Upper lobe of left lung (tissue), 6 donors: ENCODE data around the gene KIF5B. TPM values are rescaled to one million over a fixed set of nuclear protein-coding genes. Genes with fewer than 3 reads are reported as not detected.

Experiments used
- ATAC-seq, 2 donors: fragments of 200-7000 bp; cut with Tn5 transposase; one replicate each; pipeline ENCODE4 v1.9.1; 2022; ENCODE audit warnings: mild to moderate bottlenecking in 2 of 2, moderate library complexity in 2 of 2; ENCODE audit not compliant: low FRiP score in 2 of 2
- DNase-seq, 2 donors: peaks; one replicate each; pipeline ENCODE4 v3.0.0-alpha.2; 2019 to 2020
- H3K27ac ChIP-seq, 4 donors: fragments of 200-600 bp; sonication (generic); one replicate each; pipeline ENCODE4 v1.5.1; 2016 to 2019
- H3K27me3 ChIP-seq, 4 donors: fragments of 200-600 bp; sonication (generic); one replicate each; pipeline ENCODE4 v1.5.1; 2017 to 2019
- H3K36me3 ChIP-seq, 4 donors: fragments of 200-600 bp; sonication (generic); one replicate each; pipeline ENCODE4 v1.5.1; 2016 to 2019
- H3K4me1 ChIP-seq, 4 donors: fragments of 200-600 bp; sonication (generic); one replicate each; pipeline ENCODE4 v1.5.1; 2018 to 2019
- H3K4me3 ChIP-seq, 4 donors: fragments of 200-600 bp; sonication (generic); one replicate each; pipeline ENCODE4 v1.5.1; 2017 to 2019; ENCODE audit warnings: mild to moderate bottlenecking in 2 of 4, moderate library complexity in 1 of 4
- H3K9me3 ChIP-seq, 4 donors: fragments of 200-600 bp; sonication (generic); one replicate each; pipeline ENCODE4 v1.5.1; 2018 to 2019
- EP300 ChIP-seq, 4 donors: sonication (generic); formaldehyde crosslinking; IDR thresholded peaks; one replicate each; pipeline ENCODE4 v1.5.1; 2017; ENCODE audit warnings: antibody characterized with exemption in 4 of 4, control low read depth in 2 of 4
- POLR2A ChIP-seq, 4 donors: fragments of 450-650 bp; IDR thresholded peaks; one replicate each; pipeline ENCODE4 v1.5.1; 2016 to 2017; ENCODE audit warnings: antibody characterized with exemption in 4 of 4, mild to moderate bottlenecking in 2 of 4
- POLR2AphosphoS5 ChIP-seq, 2 donors: sonication (generic); formaldehyde crosslinking; IDR thresholded peaks; one replicate each; pipeline ENCODE4 v1.5.1; 2017; ENCODE audit warnings: antibody characterized with exemption in 2 of 2
- WGBS, 2 donors: methylation state at CpG; one replicate each; pipeline ENCODE4 v1.1.5; 2017 to 2018; 5-methylcytosine and 5-hydroxymethylcytosine counted together
- small RNA-seq, 4 donors: library from RNA; depleted of rRNA; stranded (forward); fragments of <200 nt; gene quantifications; one replicate each; pipeline ENCODE3, GENCODE V24; 2016
- total RNA-seq, 6 donors: library from RNA; depleted of rRNA in 4 of 6; stranded (reverse); fragments of >200 nt in 4 of 6; gene quantifications; one replicate each; pipeline versions ENCODE4 v1.1.0 to v1.2.1, GENCODE V29; 2016 to 2021
- TF ChIP-seq, protein P1 (sequence below), 6 experiments: fragments of 450-650 bp in 4 of 6; fragments of 200-600 bp in 2 of 6; sonication (generic) in 2 of 6; IDR thresholded peaks; one replicate each; pipeline ENCODE4 v1.5.1; 2016 to 2019; ENCODE audit warnings: antibody characterized with exemption in 6 of 6
- donor health status: DM: no; HTN: no; CAD: no; lungs with moderate emphysema.
- donor health status: DM: no; HTN: yes; CAD: no; lungs with severe emphysema.

KIF5B gene
- total RNA-seq, 6 donors from 2014 or later, result 59.7 to 170 (median 86.5) TPM

DNA sequence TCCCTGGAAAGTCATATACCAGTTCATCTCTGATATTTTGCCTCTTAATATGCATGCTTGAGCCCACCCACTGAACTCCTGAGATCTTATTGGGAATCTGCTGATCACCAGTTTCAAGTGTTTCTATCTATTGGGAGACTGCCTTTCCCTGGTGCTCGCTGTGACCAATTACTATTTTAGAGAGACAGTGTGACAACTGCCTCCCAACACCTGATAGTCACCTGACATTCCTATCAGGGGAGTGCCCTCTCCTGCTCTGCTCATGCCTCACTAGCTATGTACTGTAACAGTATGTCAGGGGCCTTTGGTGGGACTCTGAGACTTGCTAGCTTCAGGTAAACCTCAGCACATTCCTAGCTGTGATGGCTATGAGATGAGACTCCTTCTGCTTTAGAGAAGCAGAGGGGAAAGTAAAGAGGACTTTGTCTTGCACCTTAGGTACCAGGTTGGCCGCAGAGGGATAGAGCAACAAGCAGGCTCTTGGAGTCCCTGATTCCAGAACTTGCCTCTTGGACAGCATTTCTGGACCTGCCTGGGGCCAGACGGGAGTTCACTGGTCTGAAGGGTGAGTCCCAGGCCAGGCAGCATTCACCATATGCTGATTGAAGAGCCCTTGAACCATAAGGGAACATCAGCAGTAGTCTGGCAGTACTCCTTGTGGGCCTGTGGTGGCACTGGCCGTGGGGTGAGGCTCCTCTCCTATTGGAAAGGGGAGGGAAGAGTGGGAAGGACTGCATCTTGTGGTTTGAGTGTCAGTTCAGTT lies 93.2 kb downstream of the KIF5B start:
- Histone ChIP-seq H3K27me3 (no peaks in the 10 kb centered on the region), H3K4me1 (peaks cover 41 to 60% (median 49%) of the 10 kb centered on the region in 4 donors), H3K4me3 (no peak overlapping the region), H3K27ac (peak overlapping the region; percentile 26 to 70 (median 38)), H3K9me3 (no peaks in the 10 kb centered on the region), H3K36me3 (no peaks in the 10 kb centered on the region)
- TF ChIP-seq POLR2A (IDR thresholded peaks at IDR 0.05) (no peak), EP300 (IDR thresholded peaks at IDR 0.05) (no peak), POLR2AphosphoS5 (IDR thresholded peaks at IDR 0.05) (no peak)
- TF ChIP-seq, protein P1, sequence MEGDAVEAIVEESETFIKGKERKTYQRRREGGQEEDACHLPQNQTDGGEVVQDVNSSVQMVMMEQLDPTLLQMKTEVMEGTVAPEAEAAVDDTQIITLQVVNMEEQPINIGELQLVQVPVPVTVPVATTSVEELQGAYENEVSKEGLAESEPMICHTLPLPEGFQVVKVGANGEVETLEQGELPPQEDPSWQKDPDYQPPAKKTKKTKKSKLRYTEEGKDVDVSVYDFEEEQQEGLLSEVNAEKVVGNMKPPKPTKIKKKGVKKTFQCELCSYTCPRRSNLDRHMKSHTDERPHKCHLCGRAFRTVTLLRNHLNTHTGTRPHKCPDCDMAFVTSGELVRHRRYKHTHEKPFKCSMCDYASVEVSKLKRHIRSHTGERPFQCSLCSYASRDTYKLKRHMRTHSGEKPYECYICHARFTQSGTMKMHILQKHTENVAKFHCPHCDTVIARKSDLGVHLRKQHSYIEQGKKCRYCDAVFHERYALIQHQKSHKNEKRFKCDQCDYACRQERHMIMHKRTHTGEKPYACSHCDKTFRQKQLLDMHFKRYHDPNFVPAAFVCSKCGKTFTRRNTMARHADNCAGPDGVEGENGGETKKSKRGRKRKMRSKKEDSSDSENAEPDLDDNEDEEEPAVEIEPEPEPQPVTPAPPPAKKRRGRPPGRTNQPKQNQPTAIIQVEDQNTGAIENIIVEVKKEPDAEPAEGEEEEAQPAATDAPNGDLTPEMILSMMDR (IDR thresholded peaks at IDR 0.05), result no peak
- 79 to 83% methylated on average over 4 of the region's 4 CpGs for WGBS, 2 donors
- ATAC-seq (peak; percentile 5 to 76), DNase-seq (peak in 1 of 2 donors; percentile 36)

DNA sequence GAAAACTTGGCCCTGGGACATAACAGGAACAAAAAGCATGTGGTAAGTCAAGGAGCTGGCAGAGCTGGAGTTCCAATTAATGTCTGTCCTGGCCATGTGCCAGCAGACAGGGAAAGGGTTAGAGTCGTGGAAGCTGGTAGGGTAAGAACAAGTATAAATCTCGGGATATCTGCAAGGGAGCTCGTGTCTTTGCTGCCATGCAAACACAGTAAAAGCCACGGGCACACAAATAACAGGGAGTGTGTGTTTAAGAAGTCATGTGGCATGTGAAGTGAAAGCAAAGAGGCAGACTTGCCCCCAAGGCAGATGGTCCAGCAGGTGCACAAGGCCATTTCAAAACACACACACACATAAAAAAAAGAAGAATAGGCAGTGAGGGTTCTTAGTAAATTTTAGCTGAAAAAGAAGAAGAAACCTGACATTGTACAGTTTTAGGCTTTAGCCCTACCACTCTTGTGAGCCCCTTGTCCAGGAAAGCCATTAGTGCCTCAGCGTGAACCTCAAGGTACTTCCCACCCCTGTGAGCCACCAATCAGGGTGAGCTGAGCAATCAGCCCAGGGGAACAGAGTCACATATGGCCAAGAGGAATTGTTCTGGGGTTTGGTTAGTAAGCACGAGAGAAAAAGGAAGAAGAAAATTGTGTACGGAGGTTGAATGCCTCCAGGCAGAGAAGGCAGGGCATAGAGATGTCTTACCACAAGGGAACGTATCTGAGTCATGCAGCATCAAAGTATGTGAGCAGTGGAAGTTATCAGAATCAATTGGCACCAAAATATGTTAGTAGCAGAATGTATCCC lies 94.7 kb downstream of the KIF5B start:
- TF ChIP-seq EP300 (IDR thresholded peaks at IDR 0.05) (no peak), POLR2A (IDR thresholded peaks at IDR 0.05) (no peak), POLR2AphosphoS5 (IDR thresholded peaks at IDR 0.05) (no peak)
- TF ChIP-seq, protein P1 (IDR thresholded peaks at IDR 0.05), result no peak
- H3K4me3 ChIP-seq, result no peak overlapping the region
- no peaks in the 10 kb centered on the region for H3K27me3 ChIP-seq
- ATAC-seq (peak in 1 of 2 donors; percentile 74), DNase-seq (peak in 1 of 2 donors; percentile 36)
- H3K27ac ChIP-seq, result peak overlapping the region in 2 of 4 donors; percentile 44 to 58
- H3K9me3 ChIP-seq, result no peaks in the 10 kb centered on the region
- H3K4me1 ChIP-seq, result peaks cover 41 to 60% (median 49%) of the 10 kb centered on the region in 4 donors
- WGBS, 2 donors, result 51% methylated on average over 8 of the region's 8 CpGs
- H3K36me3 ChIP-seq, result no peaks in the 10 kb centered on the region

DNA sequence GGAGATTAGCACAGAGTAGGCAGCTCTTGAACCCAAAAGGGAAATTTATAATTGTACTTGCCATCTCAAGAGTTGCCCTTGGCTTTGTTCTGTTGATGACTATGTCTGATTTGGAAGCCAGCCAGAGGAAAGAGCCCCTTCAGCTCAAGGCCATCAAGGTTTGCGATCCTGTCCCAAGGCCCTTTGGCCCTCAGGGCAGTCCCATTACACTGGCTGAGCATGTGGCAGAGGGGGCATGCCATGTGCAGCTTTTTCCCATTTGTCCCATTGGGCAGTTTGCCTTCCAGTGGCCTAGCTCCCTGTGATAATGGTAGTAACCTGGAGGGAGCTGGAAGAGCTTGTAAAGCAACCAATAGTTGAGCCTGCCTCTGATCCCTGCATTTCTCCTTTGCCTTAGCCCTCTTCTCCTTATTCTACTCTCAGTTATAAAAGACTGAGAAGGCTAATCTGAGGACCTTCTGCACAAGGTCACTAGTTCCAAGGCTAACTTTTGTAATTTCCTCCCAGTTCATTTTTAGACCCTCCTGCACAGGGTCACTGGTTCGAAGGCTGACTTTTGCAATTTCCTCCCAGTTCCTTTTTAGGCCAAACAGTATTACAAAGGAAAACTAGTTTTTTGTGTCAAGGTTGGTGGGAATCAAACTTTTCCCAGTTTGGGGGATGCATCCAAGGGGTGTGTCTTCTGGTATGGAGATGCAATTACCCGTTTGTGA lies 96.6 kb downstream of the KIF5B start:
- Histone ChIP-seq H3K27me3 (no peaks in the 10 kb centered on the region), H3K27ac (peak overlapping the region in 1 of 4 donors; percentile 5), H3K4me3 (no peak overlapping the region), H3K9me3 (peaks cover 0 to 4% (median 0%) of the 10 kb centered on the region in 4 donors), H3K4me1 (peaks cover 35 to 54% (median 44%) of the 10 kb centered on the region in 4 donors), H3K36me3 (no peaks in the 10 kb centered on the region)
- TF ChIP-seq, protein P1 (IDR thresholded peaks at IDR 0.05), result no peak
- TF ChIP-seq EP300 (IDR thresholded peaks at IDR 0.05), result no peak
- no peak for TF ChIP-seq POLR2AphosphoS5 (IDR thresholded peaks at IDR 0.05)
- TF ChIP-seq POLR2A (IDR thresholded peaks at IDR 0.05), result no peak
- peak in 1 of 2 donors; percentile 37 for DNase-seq
- peak in 1 of 2 donors; percentile 55 for ATAC-seq
- 42 to 53% methylated on average over 3 of the region's 3 CpGs for WGBS, 2 donors

Small RNAs within 50 kb of the gene (small RNA-seq; reads per million reads assigned to genes)
- gene RF00019, result 0 reads per million in 4 donors
- gene RN7SL825P, result 0 reads per million in 4 donors

Other genes starting within 250 kb of the KIF5B start
- gene ARHGAP12, start 127.6 kb downstream of the KIF5B start, total RNA-seq, result 10 to 100 TPM; 16.8 to 63.2 (median 29.7) TPM